Activated T-helper 1 cell treated with Interleukin-2 at 50 U/mL for 16 hours (primary cell): ENCODE results near the gene MAX.

Experiments
- DNase-seq: peaks from one replicate; pipeline ENCODE4 v3.0.0-alpha.2; 2020; ENCODE audit warnings: low read depth

Gene MAX

GRCh38 chr14:65072937-65073336, 29.4 kb downstream of the MAX start:
- DNase-seq, result no peak

- DNase-seq, result no peak
These were observed 30.1 kb downstream of the MAX start for GRCh38 chr14:65072256-65072655.

- no peak for DNase-seq
These were observed 30.8 kb downstream of the MAX start for GRCh38 chr14:65071544-65071943.

- no peak for DNase-seq
These were observed 31.8 kb downstream of the MAX start for GRCh38 chr14:65070471-65070976.

GRCh38 chr14:65069874-65070413, 32.4 kb downstream of the MAX start:
- no peak for DNase-seq

- DNase-seq, result no peak
These were observed 36.6 kb downstream of the MAX start for GRCh38 chr14:65065719-65066118.

GRCh38 chr14:65062096-65063075, 39.9 kb downstream of the MAX start:
- DNase-seq, result no peak

- DNase-seq, result no peak
These were observed 44.6 kb downstream of the MAX start for GRCh38 chr14:65057695-65058094.

- DNase-seq, result no peak
These were observed 47.7 kb downstream of the MAX start for GRCh38 chr14:65054471-65055085.

GRCh38 chr14:65053466-65053865, 48.9 kb downstream of the MAX start:
- no peak for DNase-seq

- no peak for DNase-seq
These were observed 49.5 kb downstream of the MAX start for GRCh38 chr14:65052832-65053231.

- no peak for DNase-seq
These were observed 56.6 kb downstream of the MAX start for GRCh38 chr14:65045709-65046108.

GRCh38 chr14:65045006-65045405, 57.3 kb downstream of the MAX start:
- no peak for DNase-seq

- DNase-seq, result no peak
These were observed 57.7 kb downstream of the MAX start for GRCh38 chr14:65044596-65044959.

GRCh38 chr14:65043893-65044595, 58.3 kb downstream of the MAX start:
- no peak for DNase-seq

- DNase-seq, result no peak
These were observed 59.5 kb downstream of the MAX start for GRCh38 chr14:65042731-65043372.

GRCh38 chr14:65042296-65042695, 60.0 kb downstream of the MAX start:
- DNase-seq, result no peak

- DNase-seq, result no peak
These were observed 60.8 kb downstream of the MAX start for GRCh38 chr14:65041434-65041915.

- DNase-seq, result no peak
These were observed 61.5 kb downstream of the MAX start for GRCh38 chr14:65040666-65041433.

GRCh38 chr14:65038966-65039365, 63.4 kb downstream of the MAX start:
- no peak for DNase-seq

GRCh38 chr14:65035049-65035448, 67.3 kb downstream of the MAX start:
- no peak for DNase-seq
